GM18499 (cell line): Measurements from ENCODE around the gene KIAA0753.
"Not testable (repeated sequence)": the region's sequence is repeated elsewhere in the genome, so short reads cannot be mapped to it uniquely, and the experiment has no call there.

Source experiments
- ATAC-seq: cut with Tn5 transposase; IDR thresholded peaks from one replicate; pipeline ENCODE4 v1.9.1; 2021; ENCODE audit warnings: moderate number of reproducible peaks; ENCODE audit not compliant: insufficient read depth, unreplicated experiment

The KIAA0753 gene

GRCh38 chr17:6669479-6670212 lies 29.1 kb upstream of the KIAA0753 start:
- no peak for ATAC-seq

- no peak for ATAC-seq
Measured at GRCh38 chr17:6668727-6669425, 28.4 kb upstream of the KIAA0753 start.

GRCh38 chr17:6668219-6668618 lies 27.7 kb upstream of the KIAA0753 start:
- no peak for ATAC-seq

- ATAC-seq: no peak
Measured at GRCh38 chr17:6667516-6667915, 27.0 kb upstream of the KIAA0753 start.

GRCh38 chr17:6666557-6666956 lies 26.0 kb upstream of the KIAA0753 start:
- no peak for ATAC-seq

GRCh38 chr17:6666077-6666521 lies 25.6 kb upstream of the KIAA0753 start:
- ATAC-seq: no peak

GRCh38 chr17:6663200-6663599 lies 22.7 kb upstream of the KIAA0753 start:
- not testable (repeated sequence) for ATAC-seq

GRCh38 chr17:6661464-6661848 lies 20.9 kb upstream of the KIAA0753 start:
- ATAC-seq: no peak

- no peak for ATAC-seq
Measured at GRCh38 chr17:6660805-6661463, 20.4 kb upstream of the KIAA0753 start.

- no peak for ATAC-seq
Measured at GRCh38 chr17:6660101-6660500, 19.6 kb upstream of the KIAA0753 start.

GRCh38 chr17:6658411-6658810 lies 17.9 kb upstream of the KIAA0753 start:
- not testable (repeated sequence) for ATAC-seq

- ATAC-seq: no peak
Measured at GRCh38 chr17:6657633-6658287, 17.2 kb upstream of the KIAA0753 start.

- not testable (repeated sequence) for ATAC-seq
Measured at GRCh38 chr17:6656797-6657632, 16.5 kb upstream of the KIAA0753 start.

- ATAC-seq: not testable (repeated sequence)
Measured at GRCh38 chr17:6655732-6656361, 15.3 kb upstream of the KIAA0753 start.

- no peak for ATAC-seq
Measured at GRCh38 chr17:6654841-6655731, 14.6 kb upstream of the KIAA0753 start.

GRCh38 chr17:6651919-6652452 lies 11.5 kb upstream of the KIAA0753 start:
- no peak for ATAC-seq

GRCh38 chr17:6651354-6651918 lies 10.9 kb upstream of the KIAA0753 start, which contains the start of the genes C17orf100 and MED31:
TSS of gene C17orf100 (plus strand) at chr17:6651762. CDS start at chr17:6651914, 152 bp downstream.
TSS of gene MED31 (minus strand) at chr17:6651605. CDS start at chr17:6651528, 77 bp downstream.
- no peak for ATAC-seq

GRCh38 chr17:6648181-6648580 lies 7.7 kb upstream of the KIAA0753 start:
- ATAC-seq: no peak
